Measurements from ENCODE around the gene RFX7. TPM values are rescaled to one million over a fixed set of nuclear protein-coding genes. Genes with fewer than 3 reads are reported as not detected.

The RFX7 gene
- total and polyA plus RNA-seq, 2 of the 8 experiments (the other 6 are each of a cell fraction or from before 2014, with no cell fraction given), result 10.4 to 40.9 TPM

GRCh38 chr15:56232058-56232457 is 11.6 kb downstream of the RFX7 start (continued):
- TF ChIP-seq CHD2 (IDR thresholded peaks at IDR 0.05; ENCODE audit: low read length), result no peak

GRCh38 chr15:56228854-56229253 is 14.8 kb downstream of the RFX7 start:
- Histone ChIP-seq H3K23me2 (ENCODE audit: low read depth, low read length) (no peaks in the 10 kb centered on the region), H3K79me2 (ENCODE audit: control insufficient read depth in 1 of 2, insufficient read depth in 2 of 2, low read length in 2 of 2) (peaks cover 3 to 100% of the 10 kb centered on the region in 2 experiments), H3K4me2 (ENCODE audit: insufficient read depth in 1 of 2, low read depth in 2 of 2, low read length in 2 of 2) (no peak overlapping the region), H4K8ac (ENCODE audit: extremely low read depth, insufficient read depth, low read length) (no peak overlapping the region), H3K27me3 (replicated peaks in 1 of 4; ENCODE audit: control insufficient read depth in 3 of 4, extremely low read depth in 1 of 4, insufficient read depth in 3 of 4, low read length in 3 of 4) (no peaks in the 10 kb centered on the region), H3K4me3 (ENCODE audit: extremely low read depth in 1 of 4, insufficient read depth in 2 of 4, low read depth in 3 of 4, low read length in 4 of 4) (no peak overlapping the region), H2BK15ac (ENCODE audit: low read length) (no peak overlapping the region), H3K56ac (replicated peaks; ENCODE audit: insufficient read length, low read depth, low read length) (no peak overlapping the region), H4K91ac (replicated peaks; ENCODE audit: insufficient read length, low read length) (no peak overlapping the region), H3K79me1 (ENCODE audit: low read depth, low read length) (no peaks in the 10 kb centered on the region), H3K4me1 (replicated peaks in 1 of 4; ENCODE audit: control insufficient read depth in 3 of 4, insufficient read depth in 4 of 4, low read length in 3 of 4) (peaks cover 0 to 5% (median 0%) of the 10 kb centered on the region in 4 experiments; a peak in 1 of 7 replicates), H2AK5ac (ENCODE audit: low read depth, low read length) (no peak overlapping the region), H4K5ac (ENCODE audit: insufficient read length, low read depth, low read length) (no peak overlapping the region), H2BK120ac (replicated peaks; ENCODE audit: low read depth, low read length) (no peak overlapping the region), H3K36me3 (ENCODE audit: control insufficient read depth in 2 of 4, insufficient read depth in 4 of 4, low read length in 3 of 4) (peaks cover 0 to 46% (median 21%) of the 10 kb centered on the region in 4 experiments; a peak in 6 of 8 replicates), H3K9me3 (ENCODE audit: insufficient read depth in 2 of 2, low read depth in 1 of 2, low read length in 1 of 2) (peaks cover 31 to 37% of the 10 kb centered on the region in 2 experiments), H2BK12ac (ENCODE audit: low read depth, low read length) (no peak overlapping the region), H2BK5ac (ENCODE audit: low read depth, low read length) (no peak overlapping the region), H3K4ac (replicated peaks; ENCODE audit: insufficient read length, low read depth, low read length) (no peak overlapping the region), H4K20me1 (replicated peaks in 1 of 2; ENCODE audit: control insufficient read depth in 1 of 2, insufficient read depth in 2 of 2, low read length in 2 of 2) (no peaks in the 10 kb centered on the region), H2BK20ac (ENCODE audit: low read length) (no peak overlapping the region), H3K23ac (ENCODE audit: insufficient read length) (no peak overlapping the region), H2AFZ (ENCODE audit: low read length) (no peak overlapping the region), H3K27ac (ENCODE audit: low read depth, low read length) (no peak overlapping the region), H3K9ac (replicated peaks in 1 of 4; ENCODE audit: extremely low read depth in 1 of 4, low read depth in 3 of 4, low read length in 3 of 4) (no peak overlapping the region), H3K18ac (ENCODE audit: extremely low read depth, low read length) (no peak overlapping the region), H3K14ac (ENCODE audit: insufficient read length) (no peak overlapping the region)
- DNase-seq (ENCODE audit: low read depth in 1 of 2, low spot score in 2 of 2) (no peak), FAIRE-seq (no peak)
- ChIA-PET POLR2A (ENCODE audit: partially characterized antibody) (interaction anchor here (0.6 to 1.1 kb wide), 2 partner anchors 20 to 274 kb away, joined by 3 to 5 read pairs; no protein-coding TSS in a partner anchor), CTCF (ENCODE audit: partially characterized antibody) (interaction anchor here (1.2 kb wide), 1 partner anchor 20 kb away, joined by 4 read pairs; no protein-coding TSS in a partner anchor)
- TF ChIP-seq SUZ12 (IDR thresholded peaks at IDR 0.05; ENCODE audit: low read length) (no peak), SP4 (IDR thresholded peaks at IDR 0.05; ENCODE audit: low read length) (no peak), ZNF274 (IDR thresholded peaks at IDR 0.05; ENCODE audit: borderline replicate concordance, extremely low read depth, low read length) (no peak), BCL11A (IDR thresholded peaks at IDR 0.05; ENCODE audit: low read depth in 2 of 2, low read length in 2 of 2) (no peak), EP300 (IDR thresholded peaks at IDR 0.05; ENCODE audit: borderline replicate concordance in 1 of 2, low read depth in 2 of 2, low read length in 2 of 2) (no peak), RNF2 (IDR thresholded peaks at IDR 0.05; ENCODE audit: borderline replicate concordance, low read depth, low read length, missing control alignments, poor library complexity, severe bottlenecking) (no peak), EZH2 (IDR thresholded peaks at IDR 0.05; ENCODE audit: low read depth, low read length, severe bottlenecking) (no peak), KDM1A (IDR thresholded peaks at IDR 0.05; ENCODE audit: borderline replicate concordance, low read length) (no peak), SP2 (IDR thresholded peaks at IDR 0.05; ENCODE audit: low read length) (no peak)

All from H1 (cell line).